Measurements from ENCODE around the gene BOLA1.

The BOLA1 gene

GRCh38 chr1:149932474-149932873 lies 33.1 kb downstream of the BOLA1 start:
- no peak overlapping the region for H3K4me3 ChIP-seq (ENCODE audit: low read depth, low read length)
- TF ChIP-seq MYC (IDR thresholded peaks at IDR 0.05; ENCODE audit: low read depth, low read length), result no peak
- TF ChIP-seq, protein P1, sequence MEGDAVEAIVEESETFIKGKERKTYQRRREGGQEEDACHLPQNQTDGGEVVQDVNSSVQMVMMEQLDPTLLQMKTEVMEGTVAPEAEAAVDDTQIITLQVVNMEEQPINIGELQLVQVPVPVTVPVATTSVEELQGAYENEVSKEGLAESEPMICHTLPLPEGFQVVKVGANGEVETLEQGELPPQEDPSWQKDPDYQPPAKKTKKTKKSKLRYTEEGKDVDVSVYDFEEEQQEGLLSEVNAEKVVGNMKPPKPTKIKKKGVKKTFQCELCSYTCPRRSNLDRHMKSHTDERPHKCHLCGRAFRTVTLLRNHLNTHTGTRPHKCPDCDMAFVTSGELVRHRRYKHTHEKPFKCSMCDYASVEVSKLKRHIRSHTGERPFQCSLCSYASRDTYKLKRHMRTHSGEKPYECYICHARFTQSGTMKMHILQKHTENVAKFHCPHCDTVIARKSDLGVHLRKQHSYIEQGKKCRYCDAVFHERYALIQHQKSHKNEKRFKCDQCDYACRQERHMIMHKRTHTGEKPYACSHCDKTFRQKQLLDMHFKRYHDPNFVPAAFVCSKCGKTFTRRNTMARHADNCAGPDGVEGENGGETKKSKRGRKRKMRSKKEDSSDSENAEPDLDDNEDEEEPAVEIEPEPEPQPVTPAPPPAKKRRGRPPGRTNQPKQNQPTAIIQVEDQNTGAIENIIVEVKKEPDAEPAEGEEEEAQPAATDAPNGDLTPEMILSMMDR (IDR thresholded peaks at IDR 0.05; ENCODE audit: low read depth, low read length), result no peak
- TF ChIP-seq POLR2A (IDR thresholded peaks at IDR 0.05; ENCODE audit: extremely low read depth, insufficient read length), result no peak
- TF ChIP-seq MAX (IDR thresholded peaks at IDR 0.05; ENCODE audit: low read depth, low read length), result no peak
- DNase-seq (ENCODE audit: low read depth), result no peak

DNA sequence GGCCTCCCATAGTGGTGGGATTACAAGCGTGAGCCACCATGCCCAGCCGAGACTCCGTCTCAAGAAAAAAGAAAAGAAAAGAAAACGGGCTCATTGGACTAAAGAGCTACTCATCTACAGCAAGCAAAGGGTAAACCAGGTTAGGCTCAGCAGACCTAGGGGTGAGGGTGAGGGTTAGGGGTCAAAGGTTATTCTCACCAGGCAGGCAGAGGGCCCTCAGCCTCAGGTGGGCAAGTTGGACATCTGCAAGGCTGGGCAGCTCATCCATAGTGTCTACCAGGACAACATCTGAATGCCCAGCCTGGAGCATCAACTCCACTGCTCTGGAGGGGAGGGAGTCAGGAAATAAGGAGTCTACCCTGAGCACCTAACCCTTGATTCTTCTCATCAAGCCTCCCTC lies 33.8 kb downstream of the BOLA1 start:
- TF ChIP-seq MYC (IDR thresholded peaks at IDR 0.05; ENCODE audit: low read depth, low read length), result no peak
- TF ChIP-seq, protein P1 (IDR thresholded peaks at IDR 0.05; ENCODE audit: low read depth, low read length), result no peak
- TF ChIP-seq MAX (IDR thresholded peaks at IDR 0.05; ENCODE audit: low read depth, low read length), result no peak
- TF ChIP-seq POLR2A (IDR thresholded peaks at IDR 0.05; ENCODE audit: extremely low read depth, insufficient read length), result no peak
- no peak overlapping the region for H3K4me3 ChIP-seq (ENCODE audit: low read depth, low read length)
- no peak for DNase-seq (ENCODE audit: low read depth)

DNA sequence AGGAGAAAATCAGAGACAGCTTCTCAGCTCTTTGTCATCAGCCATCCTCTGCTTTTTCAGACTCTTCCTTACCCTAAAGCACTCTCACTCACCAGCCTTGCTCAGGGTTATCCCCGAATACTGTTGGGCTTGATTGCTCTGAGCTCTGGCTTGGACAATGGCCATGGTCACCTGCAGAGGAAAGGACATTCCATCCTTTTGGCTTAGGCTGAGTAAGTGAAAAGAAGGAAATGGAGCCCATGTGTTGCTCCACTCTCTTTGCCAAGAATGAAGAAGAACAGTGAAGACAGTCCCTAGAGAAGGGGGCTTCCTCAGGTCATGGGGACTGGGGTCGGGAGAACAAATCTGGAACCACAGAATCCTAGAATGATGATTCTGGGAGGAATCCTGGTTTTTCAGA lies 35.0 kb downstream of the BOLA1 start:
- TF ChIP-seq MYC (IDR thresholded peaks at IDR 0.05; ENCODE audit: low read depth, low read length) (no peak), MAX (IDR thresholded peaks at IDR 0.05; ENCODE audit: low read depth, low read length) (no peak), POLR2A (IDR thresholded peaks at IDR 0.05; ENCODE audit: extremely low read depth, insufficient read length) (no peak)
- TF ChIP-seq, protein P1 (IDR thresholded peaks at IDR 0.05; ENCODE audit: low read depth, low read length), result no peak
- DNase-seq (ENCODE audit: low read depth), result no peak

GRCh38 chr1:149936170-149936991 lies 37.0 kb downstream of the BOLA1 start, which contains the start of gene MTMR11:
Gene MTMR11, minus strand, starts transcription at chr1:149936879. Its CDS starts 232 bp downstream, at chr1:149936647.
- no peak within 1 kb of the TSS for H3K4me3 ChIP-seq (ENCODE audit: low read depth, low read length)
- no peak for DNase-seq (ENCODE audit: low read depth)
- TF ChIP-seq POLR2A (IDR thresholded peaks at IDR 0.05; ENCODE audit: extremely low read depth, insufficient read length) (no peak), MAX (IDR thresholded peaks at IDR 0.05; ENCODE audit: low read depth, low read length) (no peak), MYC (IDR thresholded peaks at IDR 0.05; ENCODE audit: low read depth, low read length) (no peak)
- TF ChIP-seq, protein P1 (IDR thresholded peaks at IDR 0.05; ENCODE audit: low read depth, low read length), result no peak

More for the DNA sequence above, 35.0 kb downstream of the BOLA1 start:
- no peak overlapping the region for H3K4me3 ChIP-seq (ENCODE audit: low read depth, low read length)

DNA sequence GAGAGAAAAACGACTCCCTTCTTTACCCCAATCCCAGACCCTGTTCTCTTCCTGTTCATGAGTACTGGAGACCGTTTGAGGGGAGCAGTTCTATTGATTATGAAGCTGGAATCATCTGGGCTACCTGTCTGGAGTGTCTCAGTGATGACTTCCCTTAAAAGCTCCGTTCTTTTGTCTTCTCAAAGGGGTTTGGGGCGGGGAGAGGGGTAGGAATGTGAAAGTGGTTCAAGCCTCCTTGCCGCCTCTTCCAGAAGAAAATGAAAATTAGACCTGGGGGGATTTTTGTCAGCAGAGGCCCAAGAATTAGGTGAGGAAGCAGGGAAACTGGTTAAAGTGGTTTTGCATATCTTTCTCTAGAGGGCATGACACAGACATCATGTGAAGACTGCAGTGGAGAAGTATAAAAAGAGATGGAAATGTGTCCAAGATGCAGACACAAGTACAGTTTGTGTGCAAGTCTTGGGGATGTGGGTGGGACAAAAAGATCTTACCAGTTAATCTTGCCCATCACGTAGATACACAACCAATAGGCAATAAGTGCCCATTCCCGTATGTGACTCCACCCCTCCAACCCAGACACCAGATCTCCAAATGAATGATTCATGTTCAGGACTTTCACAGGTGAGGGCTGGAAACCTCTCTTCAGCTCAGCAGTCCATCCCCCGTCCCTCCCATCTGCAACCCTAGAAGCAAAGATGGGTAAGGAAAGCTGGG lies 37.8 kb downstream of the BOLA1 start:
- TF ChIP-seq POLR2A (IDR thresholded peaks at IDR 0.05; ENCODE audit: extremely low read depth, insufficient read length), result no peak
- no peak for TF ChIP-seq MAX (IDR thresholded peaks at IDR 0.05; ENCODE audit: low read depth, low read length)
- no peak for TF ChIP-seq MYC (IDR thresholded peaks at IDR 0.05; ENCODE audit: low read depth, low read length)
- TF ChIP-seq, protein P1 (IDR thresholded peaks at IDR 0.05; ENCODE audit: low read depth, low read length), result no peak
- no peak for DNase-seq (ENCODE audit: low read depth)
- no peak overlapping the region for H3K4me3 ChIP-seq (ENCODE audit: low read depth, low read length)
